PFSK-1 (cell line): ENCODE measurements around the gene RAB44.

Experiments
- FOXP2 ChIP-seq: optimal IDR thresholded peaks from 2 replicates; pipeline ENCODE3; 2011; ENCODE audit warnings: borderline replicate concordance, control low read depth, inconsistent platforms; ENCODE audit not compliant: insufficient read depth; ENCODE audit errors: extremely low read length, extremely low read depth
- POLR2AphosphoS5 ChIP-seq: IDR thresholded peaks from 2 replicates; pipeline ENCODE4 v1.6.1; 2012; ENCODE audit warnings: low read depth, mild to moderate bottlenecking, control low read depth, low read length, moderate library complexity
- REST ChIP-seq, 2 experiments: IDR thresholded peaks; 2 replicates each; pipeline versions ENCODE4 v1.6.1 to v1.8.0; 2011 to 2012; ENCODE audit warnings: low read depth in 2 of 2, low read length in 2 of 2, control low read depth in 1 of 2, inconsistent platforms in 1 of 2, mild to moderate bottlenecking in 1 of 2, moderate library complexity in 1 of 2; ENCODE audit not compliant: insufficient read depth in 1 of 2
- SIN3A ChIP-seq: IDR thresholded peaks from 2 replicates; pipeline ENCODE4 v1.6.1; 2012; ENCODE audit warnings: mild to moderate bottlenecking, low read length, moderate library complexity, borderline replicate concordance; ENCODE audit not compliant: insufficient read depth
- TAF1 ChIP-seq: IDR thresholded peaks from 2 replicates; pipeline ENCODE4 v1.6.1; 2012; ENCODE audit warnings: low read length, control low read depth, borderline replicate concordance; ENCODE audit not compliant: insufficient read depth

RAB44 gene

GRCh38 chr6:36659271-36659670 is 38.4 kb upstream of the RAB44 start:
- no peak for TF ChIP-seq FOXP2
- TF ChIP-seq TAF1 = no peak
- no peak for TF ChIP-seq REST (IDR thresholded peaks at IDR 0.05; ENCODE audit: insufficient read depth in 1 of 2, low read depth in 2 of 2, low read length in 2 of 2)
- TF ChIP-seq SIN3A = no peak
- TF ChIP-seq POLR2AphosphoS5 = no peak

DNA sequence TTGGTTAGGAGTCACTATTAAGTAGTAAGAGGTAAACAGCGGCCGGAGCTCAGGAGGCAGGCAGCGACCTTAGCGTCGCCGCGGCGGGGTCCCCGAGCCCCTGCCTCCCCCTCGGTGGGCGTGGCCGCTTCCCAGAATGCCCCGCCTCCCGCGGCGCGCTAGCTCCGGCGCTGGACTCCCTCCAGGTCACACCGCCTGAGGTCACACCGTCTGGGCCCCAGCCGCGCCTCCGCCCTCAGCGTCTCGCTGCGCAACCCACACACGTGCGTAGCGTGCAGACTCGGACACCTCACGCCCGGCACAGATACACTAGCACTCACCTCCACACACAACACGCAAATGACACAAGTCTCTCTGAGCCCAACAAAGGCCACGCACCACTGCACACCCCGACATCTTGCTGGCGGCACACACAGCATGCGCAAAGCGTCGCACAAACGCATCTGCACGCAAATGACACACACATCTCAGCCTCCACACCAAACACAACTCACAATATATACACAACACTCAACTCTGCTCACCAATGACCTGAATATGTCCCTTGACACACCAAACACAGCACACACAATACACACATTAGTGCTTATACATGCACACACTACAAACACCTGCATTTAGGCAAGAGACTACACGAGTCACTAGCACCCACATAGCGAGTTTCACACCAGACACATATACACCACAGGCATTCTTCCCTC is 36.7 kb upstream of the RAB44 start:
- no peak for TF ChIP-seq SIN3A
- TF ChIP-seq POLR2AphosphoS5 = no peak
- no peak for TF ChIP-seq REST (IDR thresholded peaks at IDR 0.05; ENCODE audit: insufficient read depth in 1 of 2, low read depth in 2 of 2, low read length in 2 of 2)
- TF ChIP-seq FOXP2 = peak; percentile 67
- no peak for TF ChIP-seq TAF1

DNA sequence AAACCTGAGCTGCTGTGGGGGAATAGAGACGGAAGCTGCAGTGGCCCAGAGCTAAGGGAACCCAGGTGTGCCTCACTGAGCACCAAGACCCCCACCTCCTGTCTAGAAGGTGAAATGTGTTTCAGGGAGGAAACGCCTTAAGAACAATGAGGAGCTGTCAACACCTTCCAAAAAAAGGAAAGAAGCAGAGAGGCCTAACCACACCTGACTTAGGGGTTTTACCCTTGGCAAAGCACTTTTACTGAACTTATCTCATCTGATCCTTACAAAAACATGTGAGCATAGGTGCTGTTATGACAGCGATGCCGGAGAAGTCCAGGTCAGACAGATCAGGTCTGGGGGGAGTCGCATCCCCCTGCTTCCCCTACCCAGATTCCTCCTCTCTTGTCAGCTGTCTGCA is 35.2 kb upstream of the RAB44 start:
- no peak for TF ChIP-seq SIN3A
- no peak for TF ChIP-seq TAF1
- no peak for TF ChIP-seq FOXP2
- no peak for TF ChIP-seq POLR2AphosphoS5
- TF ChIP-seq REST (IDR thresholded peaks at IDR 0.05; ENCODE audit: insufficient read depth in 1 of 2, low read depth in 2 of 2, low read length in 2 of 2) = no peak

DNA sequence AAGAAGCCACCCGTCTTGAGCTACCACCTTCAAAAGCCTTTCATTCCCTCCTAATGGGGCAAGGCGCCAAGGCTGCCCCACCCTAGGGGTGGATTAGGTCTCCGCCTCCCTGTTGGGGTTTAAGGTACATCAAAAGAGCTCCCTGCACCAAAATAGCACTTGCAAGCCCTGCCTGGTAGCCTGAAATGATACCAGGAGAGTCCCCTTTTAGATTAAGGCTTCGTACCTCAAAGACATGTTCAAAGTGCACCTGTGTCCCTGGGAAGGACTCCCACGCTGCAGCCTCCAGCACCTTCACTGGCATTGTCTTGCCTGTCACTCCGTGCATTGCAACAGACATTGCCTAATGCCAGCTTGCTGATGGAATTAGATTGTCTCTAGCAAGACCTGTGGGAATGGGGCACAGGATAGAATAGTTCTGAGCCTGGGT is 34.8 kb upstream of the RAB44 start:
- no peak for TF ChIP-seq REST (IDR thresholded peaks at IDR 0.05; ENCODE audit: insufficient read depth in 1 of 2, low read depth in 2 of 2, low read length in 2 of 2)
- no peak for TF ChIP-seq SIN3A
- TF ChIP-seq TAF1 = no peak
- TF ChIP-seq POLR2AphosphoS5 = no peak
- no peak for TF ChIP-seq FOXP2

DNA sequence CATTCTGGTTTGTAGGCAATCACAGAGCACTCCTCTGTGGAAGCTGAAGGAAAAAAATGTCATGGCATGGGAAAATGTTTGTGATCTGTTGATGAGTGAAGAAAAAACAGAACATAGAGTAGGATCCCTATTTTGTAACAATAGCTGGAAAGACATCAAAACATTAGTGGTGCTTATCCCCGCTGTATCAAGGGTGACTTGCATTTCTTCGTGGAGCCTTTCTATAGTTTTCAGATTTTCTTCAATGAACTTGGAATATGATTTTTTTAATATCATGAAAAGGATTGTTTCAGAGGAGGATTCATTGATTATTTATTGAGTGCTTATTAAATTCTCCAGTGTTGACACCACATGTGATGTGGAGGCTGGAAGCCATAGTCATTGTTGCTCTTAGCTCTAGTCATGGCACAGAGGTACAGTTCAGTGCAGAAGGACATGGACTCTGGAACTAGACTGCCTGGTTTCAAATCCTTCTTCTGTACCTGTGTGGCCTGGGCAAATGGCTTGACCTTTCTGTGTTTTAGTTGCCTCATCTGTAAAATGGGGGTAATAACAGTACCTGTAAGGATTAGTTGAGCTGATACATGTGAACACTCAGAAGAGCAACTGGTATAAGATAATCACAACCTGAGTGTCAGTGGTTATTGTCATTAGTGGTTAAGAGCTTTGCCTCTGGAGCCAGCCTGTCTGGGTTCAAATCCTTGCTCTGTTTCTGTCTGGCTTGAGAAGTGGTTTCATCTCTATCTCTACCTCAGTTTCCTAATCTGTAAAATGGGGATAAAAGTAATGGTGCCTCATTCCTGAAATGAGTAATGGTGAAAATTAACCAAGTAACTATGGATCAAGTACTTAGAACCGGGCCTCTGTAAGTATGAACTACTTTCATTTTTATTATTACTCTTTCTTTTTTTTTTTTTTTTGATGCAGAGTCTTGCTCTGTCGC is 33.9 kb upstream of the RAB44 start:
- TF ChIP-seq POLR2AphosphoS5 (no peak), TAF1 (no peak), FOXP2 (no peak), SIN3A (no peak), REST (IDR thresholded peaks at IDR 0.05; ENCODE audit: insufficient read depth in 1 of 2, low read depth in 2 of 2, low read length in 2 of 2) (no peak)
